GM12874 (cell line): ENCODE measurements around the gene KDM5B.

Source experiments
- CTCF ChIP-seq: IDR thresholded peaks from 2 replicates; pipeline ENCODE4 v1.5.1; 2011; ENCODE audit warnings: low read depth, mild to moderate bottlenecking, control low read depth, low read length, moderate library complexity; ENCODE audit not compliant: insufficient read depth

The KDM5B gene

GRCh38 chr1:202713110-202713509, 95.1 kb downstream of the KDM5B start:
- no peak for TF ChIP-seq CTCF

- no peak for TF ChIP-seq CTCF
Observed at GRCh38 chr1:202711949-202712635, 96.1 kb downstream of the KDM5B start.

GRCh38 chr1:202710070-202711045, 97.9 kb downstream of the KDM5B start, which contains the start of gene SYT2:
Gene SYT2, minus strand, starts transcription at chr1:202710454. Its CDS starts 104,682 bp downstream, at chr1:202605772.
- TF ChIP-seq CTCF, result no peak

GRCh38 chr1:202709276-202710041, 98.8 kb downstream of the KDM5B start:
- TF ChIP-seq CTCF, result no peak

GRCh38 chr1:202708456-202709275, 99.6 kb downstream of the KDM5B start:
- no peak for TF ChIP-seq CTCF

GRCh38 chr1:202706851-202707250, 101.4 kb downstream of the KDM5B start:
- no peak for TF ChIP-seq CTCF
